Measurements from ENCODE around the gene LILRB2.
A peak's percentile ranks its signal among the peaks of the same experiment; 100 is the strongest.
"Not testable (repeated sequence)": the region's sequence is repeated elsewhere in the genome, so short reads cannot be mapped to it uniquely, and the experiment has no call there.

The LILRB2 gene

DNA sequence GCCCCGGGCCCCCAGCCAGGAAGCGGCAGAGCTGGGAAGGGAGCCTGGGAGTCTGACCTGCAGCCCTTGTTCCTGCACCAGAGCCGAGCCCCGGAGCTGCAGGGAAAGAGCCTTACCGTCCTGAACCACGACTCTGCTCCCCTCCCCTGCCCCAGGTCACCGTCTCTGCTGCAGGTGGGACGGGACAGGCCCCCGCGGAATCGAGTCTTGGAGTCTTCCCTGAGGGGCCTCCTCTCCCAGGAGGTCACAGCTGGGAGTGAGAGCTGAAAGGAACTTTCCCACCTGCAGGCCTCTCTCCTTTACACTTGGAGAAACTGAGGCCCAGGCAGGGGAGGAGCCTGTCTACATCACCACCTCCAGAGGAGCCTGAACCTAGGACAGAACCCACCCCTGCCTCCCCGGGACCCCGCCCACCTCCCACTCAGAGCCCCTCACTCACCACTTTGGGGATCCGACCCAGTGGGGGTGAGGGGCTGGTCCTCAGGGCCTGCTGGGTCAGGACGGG lies 3.7 kb downstream of the LILRB2 start:
- not testable (repeated sequence) for DNase-seq (ENCODE audit: extremely low spot score, insufficient read length, low read depth); FAIRE-seq

DNA sequence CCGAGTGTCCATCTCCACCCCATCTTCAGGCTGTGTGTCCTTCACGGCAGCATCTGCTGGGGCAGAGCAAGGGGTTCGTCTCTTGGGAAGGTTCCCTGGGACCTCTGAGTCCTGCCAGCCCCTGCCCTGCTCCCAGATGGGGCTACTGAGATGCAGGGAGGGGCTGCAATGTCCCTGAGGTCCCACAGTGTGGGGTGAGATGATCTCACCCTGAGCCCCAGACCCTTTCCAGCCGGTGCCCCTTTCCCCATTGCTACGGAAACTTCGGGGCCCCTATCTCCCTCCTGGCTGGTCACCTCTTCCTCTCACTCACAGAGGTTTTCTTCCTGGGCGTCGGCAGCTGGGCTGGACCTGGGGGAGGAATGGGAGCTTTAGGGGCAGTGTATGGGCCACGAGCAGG lies 5.0 kb downstream of the LILRB2 start:
- FAIRE-seq (no peak), DNase-seq (ENCODE audit: extremely low spot score, insufficient read length, low read depth) (no peak)

DNA sequence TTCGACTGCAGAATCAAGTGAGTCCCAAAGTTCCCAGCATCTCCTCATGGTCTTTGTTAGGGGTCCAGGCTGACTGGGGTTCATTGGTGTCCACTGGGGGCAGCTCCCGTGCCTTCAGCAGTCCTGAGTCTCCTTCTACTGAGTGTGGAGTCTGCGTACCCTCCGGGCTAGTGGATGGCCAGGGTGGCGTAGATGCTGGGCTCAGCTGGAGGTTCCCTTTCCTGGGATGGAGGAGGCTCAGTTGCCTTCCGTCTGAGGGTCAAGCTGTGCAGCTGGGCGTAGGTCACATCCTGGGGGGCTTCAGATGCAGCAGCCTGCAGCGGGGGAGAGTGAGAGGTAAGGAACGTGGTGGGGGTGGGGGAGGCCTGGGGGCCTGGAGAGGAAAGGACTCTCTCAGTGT lies 6.4 kb downstream of the LILRB2 start:
- DNase-seq (ENCODE audit: extremely low spot score, insufficient read length, low read depth); FAIRE-seq: not testable (repeated sequence)

GRCh38 chr19:54273821-54274220 lies 7.1 kb downstream of the LILRB2 start:
- no peak for FAIRE-seq
- no peak for DNase-seq (ENCODE audit: extremely low spot score, insufficient read length, low read depth)

DNA sequence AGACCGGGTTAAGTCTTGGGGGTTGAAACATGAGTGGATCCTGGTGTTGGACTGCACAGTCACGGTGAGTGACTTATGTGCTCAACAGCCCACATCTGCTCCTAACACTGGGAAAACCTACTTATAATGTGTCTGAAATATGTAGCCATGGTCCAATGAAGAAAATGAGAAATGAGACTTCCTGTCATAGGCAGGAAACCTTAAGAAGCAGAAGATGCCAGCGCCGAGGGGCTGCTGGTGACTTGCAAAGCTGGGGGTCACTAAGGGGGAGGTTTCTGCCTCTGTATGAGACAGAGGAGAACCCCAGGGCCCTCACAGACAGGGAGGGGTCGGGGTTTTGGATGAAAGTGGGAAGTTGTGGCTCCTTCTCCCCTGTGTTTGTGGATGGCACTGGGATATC lies 8.7 kb downstream of the LILRB2 start:
- not testable (repeated sequence) for DNase-seq (ENCODE audit: extremely low spot score, insufficient read length, low read depth); FAIRE-seq

DNA sequence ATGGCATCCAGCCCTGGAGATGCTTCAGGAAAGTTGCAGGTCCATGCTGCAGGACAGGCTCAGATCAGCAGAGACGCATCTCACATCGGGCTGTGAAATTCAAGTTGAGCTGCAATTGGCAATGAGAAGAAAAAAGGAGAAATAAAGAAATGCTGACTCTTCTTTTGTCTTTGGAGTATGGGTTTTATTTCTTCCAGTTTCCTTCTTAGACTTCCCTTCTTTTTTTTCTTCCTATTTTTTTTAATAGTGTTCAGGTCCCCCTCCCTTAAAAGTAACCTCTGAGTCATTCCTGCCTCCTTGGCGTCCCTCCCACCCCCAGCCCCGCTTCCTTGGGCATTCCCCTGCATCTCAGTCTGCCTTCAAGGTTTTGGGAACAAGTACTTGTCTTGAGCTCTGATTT lies 9.3 kb downstream of the LILRB2 start:
- FAIRE-seq; DNase-seq (ENCODE audit: extremely low spot score, insufficient read length, low read depth): not testable (repeated sequence)

DNA sequence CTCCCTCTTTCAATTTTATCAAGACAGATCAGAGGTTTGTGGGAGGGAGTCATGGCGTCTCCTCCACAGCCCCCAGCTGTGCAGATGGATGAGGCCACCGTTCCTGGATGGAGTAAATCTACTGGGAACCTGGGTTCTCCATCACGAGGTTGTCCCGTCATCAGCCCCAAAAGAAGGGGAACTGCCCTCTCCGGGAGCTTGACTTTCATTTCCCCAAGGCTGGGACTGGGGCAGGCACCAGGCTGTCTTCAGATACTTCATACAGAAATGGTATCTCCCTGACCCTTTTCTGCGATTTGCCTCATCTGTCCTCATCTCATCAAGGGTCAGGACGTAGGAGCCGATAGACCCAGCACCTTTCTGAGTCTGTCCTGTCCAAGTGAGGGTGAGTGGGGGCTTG lies 9.8 kb downstream of the LILRB2 start:
- no peak for FAIRE-seq

DNA sequence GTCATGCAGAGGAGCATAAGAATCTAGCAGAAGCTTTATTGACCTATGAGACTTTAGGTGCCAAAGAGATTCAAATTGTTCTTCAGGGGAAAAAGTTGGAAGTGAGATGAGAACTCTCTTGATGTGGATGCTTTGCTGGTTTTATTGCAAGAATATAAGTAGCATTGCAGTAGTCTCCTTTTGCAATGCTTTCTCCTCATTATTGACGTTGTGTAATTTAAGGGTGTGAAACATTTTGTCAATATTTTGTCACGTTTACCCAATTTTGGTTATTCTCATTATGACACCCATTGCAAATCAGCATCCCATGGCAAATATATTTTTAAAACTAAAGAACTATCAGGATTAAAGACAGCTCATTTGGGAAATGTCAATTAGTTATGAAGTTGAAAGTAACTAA lies 12.0 kb downstream of the LILRB2 start:
- FAIRE-seq, result no peak
- DNase-seq (ENCODE audit: extremely low spot score, insufficient read length, low read depth), result no peak

More for the DNA sequence above, 9.8 kb downstream of the LILRB2 start:
- DNase-seq (ENCODE audit: extremely low spot score, insufficient read length, low read depth), result no peak

- DNase-seq (ENCODE audit: extremely low spot score, insufficient read length, low read depth) (peak; percentile 28), FAIRE-seq (peak; percentile 80)
These were observed 14.8 kb downstream of the LILRB2 start for GRCh38 chr19:54266133-54266532.

DNA sequence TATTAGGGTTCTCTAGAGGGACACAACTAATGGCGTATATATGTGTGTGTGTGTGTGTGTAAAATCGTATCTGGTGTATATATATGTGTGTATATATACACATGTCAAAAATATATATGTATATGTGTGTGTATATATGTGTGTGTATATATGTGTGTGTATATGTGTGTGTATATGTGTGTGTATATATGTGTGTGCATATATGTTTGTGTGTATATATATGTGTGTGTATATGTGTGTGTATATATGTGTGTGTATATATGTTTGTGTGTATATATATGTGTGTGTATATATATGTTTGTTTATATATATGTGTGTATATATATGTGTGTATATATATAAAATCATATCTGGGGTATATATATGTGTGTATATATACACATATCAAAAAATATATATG lies 18.4 kb downstream of the LILRB2 start:
- DNase-seq (ENCODE audit: extremely low spot score, insufficient read length, low read depth) (no peak), FAIRE-seq (no peak)

DNA sequence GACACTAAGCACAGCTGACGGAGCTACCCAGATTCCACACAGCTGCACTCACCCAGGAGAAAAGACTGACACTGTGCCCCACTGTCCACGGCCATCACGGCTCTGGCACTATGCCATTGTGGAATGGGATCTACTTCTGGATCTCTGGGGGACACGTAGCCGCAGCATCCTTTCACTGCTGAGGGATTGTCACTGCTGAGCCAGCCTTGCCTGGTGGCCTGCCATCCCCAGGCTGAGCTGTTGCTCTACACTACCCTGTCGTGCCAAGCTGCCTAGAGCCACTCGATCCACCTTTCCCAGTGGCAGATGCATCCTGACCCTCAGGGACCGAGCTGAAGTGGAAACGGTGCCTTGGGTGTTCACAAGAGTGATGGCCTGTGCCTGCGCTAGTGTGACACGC lies 18.8 kb downstream of the LILRB2 start:
- FAIRE-seq (no peak), DNase-seq (ENCODE audit: extremely low spot score, insufficient read length, low read depth) (no peak)

GRCh38 chr19:54257116-54257480 lies 23.8 kb downstream of the LILRB2 start, which contains the start of gene LILRB5:
LILRB5 (minus strand) TSS chr19:54257273; CDS start chr19:54257193, 80 bp downstream.
- FAIRE-seq (no peak), DNase-seq (ENCODE audit: extremely low spot score, insufficient read length, low read depth) (no peak)

DNA sequence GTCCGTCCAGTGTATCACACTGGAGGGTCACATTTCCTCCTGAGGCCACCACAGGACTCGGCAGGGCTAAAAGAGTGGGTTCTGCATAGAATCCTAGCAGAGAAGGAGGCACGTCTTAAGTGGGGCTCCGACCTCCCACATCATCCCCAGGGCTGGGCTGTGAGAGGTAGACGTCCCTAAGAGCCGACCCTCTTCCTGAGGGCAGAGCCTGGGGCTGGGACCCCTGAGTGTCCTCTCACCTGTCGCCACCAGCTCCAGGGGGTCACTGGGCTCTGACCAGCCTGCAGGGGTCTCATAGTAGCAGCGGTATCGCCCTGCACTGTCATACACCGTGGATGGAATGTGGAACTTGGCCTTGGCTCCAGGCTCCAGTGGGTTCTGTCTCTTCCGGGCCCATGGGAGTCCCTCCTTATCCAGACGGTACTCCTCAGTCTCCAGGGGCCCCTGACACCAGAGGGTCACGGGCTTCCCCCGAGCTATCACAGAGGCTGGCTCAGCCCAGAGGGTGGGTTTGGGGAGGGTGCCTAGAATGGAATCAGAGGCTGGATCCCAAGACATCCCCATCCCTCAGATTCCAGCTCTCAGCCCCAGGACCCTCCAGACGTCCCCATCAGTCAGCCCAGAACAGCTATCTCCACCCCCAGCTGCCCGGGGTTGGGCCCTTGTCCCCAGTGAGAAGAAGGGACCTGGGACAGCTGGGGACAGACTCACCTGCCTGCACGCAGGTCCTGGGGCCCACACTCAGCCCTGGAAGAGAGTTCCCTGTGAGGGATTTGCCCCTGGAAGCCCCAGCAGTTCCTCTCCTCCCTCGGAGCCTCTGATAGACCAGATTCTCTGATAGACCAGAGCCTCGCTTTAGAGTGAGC lies 24.4 kb downstream of the LILRB2 start:
- FAIRE-seq, result no peak
- DNase-seq (ENCODE audit: extremely low spot score, insufficient read length, low read depth), result no peak

DNA sequence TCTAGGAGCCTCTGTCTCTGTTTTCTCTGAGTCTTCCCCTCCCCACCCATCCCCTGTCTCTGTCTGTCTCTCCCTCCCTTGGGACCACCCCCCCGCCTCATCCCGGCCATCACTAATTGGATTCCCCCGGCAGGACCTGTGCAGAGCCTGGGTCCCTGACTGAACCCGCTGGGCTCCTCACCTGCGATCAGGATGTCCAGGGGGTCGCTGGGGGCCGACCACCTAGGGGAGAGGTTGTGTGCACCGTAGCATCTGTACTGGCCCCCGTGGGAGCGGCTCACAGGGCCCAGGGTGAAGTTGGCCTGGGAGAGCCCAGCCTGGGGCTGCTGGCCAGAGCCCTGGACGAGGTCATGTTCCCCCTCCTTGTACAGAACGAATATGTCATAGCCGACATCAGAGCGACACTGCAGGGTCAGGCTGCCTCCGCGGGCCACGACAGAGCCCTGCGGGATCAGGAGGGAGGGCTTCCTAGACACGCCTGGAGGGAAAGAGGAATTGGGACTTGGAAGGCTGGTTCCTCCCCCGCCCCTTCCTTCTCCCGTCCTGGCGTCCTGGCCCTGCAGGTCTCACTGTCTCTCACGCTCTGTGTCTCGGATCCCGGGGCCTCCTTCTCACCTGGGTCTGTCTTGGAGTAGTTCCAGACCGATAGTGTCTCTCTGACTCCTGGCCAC lies 25.7 kb downstream of the LILRB2 start:
- FAIRE-seq (no peak), DNase-seq (ENCODE audit: extremely low spot score, insufficient read length, low read depth) (no peak)

DNA sequence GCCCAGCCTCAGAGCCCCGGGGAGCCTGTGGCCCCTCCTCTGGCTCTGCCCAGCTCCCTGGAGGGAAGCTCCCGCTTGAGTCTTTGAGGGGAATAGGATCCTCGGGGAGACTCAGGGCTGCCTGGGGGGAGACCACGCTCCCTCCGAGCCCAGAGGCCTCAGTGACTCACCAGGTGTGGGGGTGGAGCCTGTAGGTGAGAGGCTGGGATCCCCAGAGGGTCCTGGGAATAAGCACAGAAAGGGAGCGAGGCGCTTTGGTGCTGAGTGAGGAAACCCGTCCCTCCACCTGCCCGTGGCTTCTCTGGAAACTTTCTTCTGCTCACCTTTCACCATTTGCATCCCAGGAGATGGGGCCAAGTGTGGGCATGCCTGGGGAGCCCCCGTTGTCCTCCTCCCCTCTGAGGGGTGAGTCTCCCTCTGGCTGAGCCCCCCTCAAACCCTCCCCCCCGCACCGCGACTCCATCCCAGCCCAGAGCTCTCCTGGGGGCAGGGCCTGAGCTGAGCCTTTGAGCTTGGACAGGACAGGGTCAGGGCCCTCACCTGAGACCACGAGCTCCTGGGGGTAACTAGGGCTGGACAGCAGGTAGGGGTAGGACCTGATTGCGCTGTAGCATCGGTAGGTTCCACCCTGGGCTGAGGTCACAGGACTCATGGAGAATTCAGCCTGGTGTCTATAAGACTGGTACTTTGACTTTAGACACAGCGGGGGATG lies 26.6 kb downstream of the LILRB2 start:
- FAIRE-seq, result no peak
- no peak for DNase-seq (ENCODE audit: extremely low spot score, insufficient read length, low read depth)

GRCh38 chr19:54253331-54254194 lies 27.3 kb downstream of the LILRB2 start:
- FAIRE-seq (no peak), DNase-seq (ENCODE audit: extremely low spot score, insufficient read length, low read depth) (no peak)

GRCh38 chr19:54252845-54253244 lies 28.1 kb downstream of the LILRB2 start:
- DNase-seq (ENCODE audit: extremely low spot score, insufficient read length, low read depth), result no peak

GRCh38 chr19:54252243-54252642 lies 28.7 kb downstream of the LILRB2 start:
- no peak for FAIRE-seq

More at GRCh38 chr19:54252845-54253244, 28.1 kb downstream of the LILRB2 start:
- no peak for FAIRE-seq

DNA sequence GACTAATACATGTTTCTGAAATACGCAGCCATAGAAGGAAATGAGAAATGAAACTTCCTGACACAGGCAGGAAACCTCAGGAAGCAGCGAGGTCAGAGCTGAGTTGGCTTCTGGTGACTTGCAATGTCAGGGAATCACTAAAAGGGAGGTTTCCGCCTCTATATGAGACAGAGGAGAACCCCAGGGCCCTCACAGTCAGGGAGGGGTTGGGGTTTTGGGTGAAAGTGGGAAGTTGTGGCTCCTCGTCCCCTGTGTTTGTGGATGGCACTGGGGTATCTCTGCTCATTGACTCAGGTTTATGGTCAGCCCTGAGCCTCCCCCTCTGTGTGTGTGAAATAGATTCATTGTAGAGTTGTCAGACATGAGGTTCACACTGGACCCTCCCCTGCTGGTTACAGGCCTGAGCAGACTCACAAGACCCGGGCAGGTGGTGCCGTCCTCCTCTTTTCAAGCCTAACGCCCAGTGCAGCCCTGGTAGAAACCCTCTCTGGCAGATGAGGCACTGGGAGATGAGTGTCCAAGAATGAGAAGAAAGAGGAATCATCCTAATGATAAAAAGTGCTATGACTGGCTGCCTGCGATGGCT lies 32.8 kb downstream of the LILRB2 start:
- DNase-seq (ENCODE audit: extremely low spot score, insufficient read length, low read depth), result no peak
- FAIRE-seq, result no peak

More at GRCh38 chr19:54252243-54252642, 28.7 kb downstream of the LILRB2 start:
- no peak for DNase-seq (ENCODE audit: extremely low spot score, insufficient read length, low read depth)
